ENCODE data around the gene GNA15.
"Not testable (repeated sequence)": the region's sequence is repeated elsewhere in the genome, so short reads cannot be mapped to it uniquely, and the experiment has no call there.

Gene GNA15

DNA sequence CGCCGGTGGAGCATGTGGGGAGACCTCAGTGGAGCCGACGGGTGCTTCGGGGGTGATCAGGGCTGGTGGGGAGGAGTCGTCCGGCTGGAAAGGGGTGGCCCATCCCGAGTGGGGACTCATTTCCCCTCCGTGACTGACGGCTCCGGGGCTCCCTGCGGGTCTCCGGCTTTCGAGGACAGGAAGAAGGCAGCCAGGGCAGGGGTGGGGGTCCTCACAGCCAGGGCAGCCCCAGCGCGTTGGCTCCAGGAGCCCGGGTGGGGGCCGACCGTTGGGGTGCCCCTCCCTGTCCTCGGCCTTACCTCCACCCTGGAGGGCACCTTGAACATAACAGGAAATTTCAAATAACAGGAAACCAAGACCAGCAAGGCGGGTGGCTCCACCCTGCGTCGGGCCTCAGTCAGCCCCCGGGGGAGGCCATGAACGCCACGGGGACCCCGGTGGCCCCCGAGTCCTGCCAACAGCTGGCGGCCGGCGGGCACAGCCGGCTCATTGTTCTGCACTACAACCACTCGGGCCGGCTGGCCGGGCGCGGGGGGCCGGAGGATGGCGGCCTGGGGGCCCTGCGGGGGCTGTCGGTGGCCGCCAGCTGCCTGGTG lies 42.6 kb downstream of the GNA15 start, which contains the start of gene S1PR4:
Gene S1PR4 (plus strand): TSS at position 393 of the 596 bp plus-strand sequence. CDS start 24 bp downstream, at position 417.
- peak; percentile 89 for DNase-seq

DNA sequence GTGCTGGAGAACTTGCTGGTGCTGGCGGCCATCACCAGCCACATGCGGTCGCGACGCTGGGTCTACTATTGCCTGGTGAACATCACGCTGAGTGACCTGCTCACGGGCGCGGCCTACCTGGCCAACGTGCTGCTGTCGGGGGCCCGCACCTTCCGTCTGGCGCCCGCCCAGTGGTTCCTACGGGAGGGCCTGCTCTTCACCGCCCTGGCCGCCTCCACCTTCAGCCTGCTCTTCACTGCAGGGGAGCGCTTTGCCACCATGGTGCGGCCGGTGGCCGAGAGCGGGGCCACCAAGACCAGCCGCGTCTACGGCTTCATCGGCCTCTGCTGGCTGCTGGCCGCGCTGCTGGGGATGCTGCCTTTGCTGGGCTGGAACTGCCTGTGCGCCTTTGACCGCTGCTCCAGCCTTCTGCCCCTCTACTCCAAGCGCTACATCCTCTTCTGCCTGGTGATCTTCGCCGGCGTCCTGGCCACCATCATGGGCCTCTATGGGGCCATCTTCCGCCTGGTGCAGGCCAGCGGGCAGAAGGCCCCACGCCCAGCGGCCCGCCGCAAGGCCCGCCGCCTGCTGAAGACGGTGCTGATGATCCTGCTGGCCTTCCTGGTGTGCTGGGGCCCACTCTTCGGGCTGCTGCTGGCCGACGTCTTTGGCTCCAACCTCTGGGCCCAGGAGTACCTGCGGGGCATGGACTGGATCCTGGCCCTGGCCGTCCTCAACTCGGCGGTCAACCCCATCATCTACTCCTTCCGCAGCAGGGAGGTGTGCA lies 43.3 kb downstream of the GNA15 start:
- no peak for DNase-seq

DNA sequence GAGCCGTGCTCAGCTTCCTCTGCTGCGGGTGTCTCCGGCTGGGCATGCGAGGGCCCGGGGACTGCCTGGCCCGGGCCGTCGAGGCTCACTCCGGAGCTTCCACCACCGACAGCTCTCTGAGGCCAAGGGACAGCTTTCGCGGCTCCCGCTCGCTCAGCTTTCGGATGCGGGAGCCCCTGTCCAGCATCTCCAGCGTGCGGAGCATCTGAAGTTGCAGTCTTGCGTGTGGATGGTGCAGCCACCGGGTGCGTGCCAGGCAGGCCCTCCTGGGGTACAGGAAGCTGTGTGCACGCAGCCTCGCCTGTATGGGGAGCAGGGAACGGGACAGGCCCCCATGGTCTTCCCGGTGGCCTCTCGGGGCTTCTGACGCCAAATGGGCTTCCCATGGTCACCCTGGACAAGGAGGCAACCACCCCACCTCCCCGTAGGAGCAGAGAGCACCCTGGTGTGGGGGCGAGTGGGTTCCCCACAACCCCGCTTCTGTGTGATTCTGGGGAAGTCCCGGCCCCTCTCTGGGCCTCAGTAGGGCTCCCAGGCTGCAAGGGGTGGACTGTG lies 44.0 kb downstream of the GNA15 start:
- DNase-seq = peak; percentile 85

DNA sequence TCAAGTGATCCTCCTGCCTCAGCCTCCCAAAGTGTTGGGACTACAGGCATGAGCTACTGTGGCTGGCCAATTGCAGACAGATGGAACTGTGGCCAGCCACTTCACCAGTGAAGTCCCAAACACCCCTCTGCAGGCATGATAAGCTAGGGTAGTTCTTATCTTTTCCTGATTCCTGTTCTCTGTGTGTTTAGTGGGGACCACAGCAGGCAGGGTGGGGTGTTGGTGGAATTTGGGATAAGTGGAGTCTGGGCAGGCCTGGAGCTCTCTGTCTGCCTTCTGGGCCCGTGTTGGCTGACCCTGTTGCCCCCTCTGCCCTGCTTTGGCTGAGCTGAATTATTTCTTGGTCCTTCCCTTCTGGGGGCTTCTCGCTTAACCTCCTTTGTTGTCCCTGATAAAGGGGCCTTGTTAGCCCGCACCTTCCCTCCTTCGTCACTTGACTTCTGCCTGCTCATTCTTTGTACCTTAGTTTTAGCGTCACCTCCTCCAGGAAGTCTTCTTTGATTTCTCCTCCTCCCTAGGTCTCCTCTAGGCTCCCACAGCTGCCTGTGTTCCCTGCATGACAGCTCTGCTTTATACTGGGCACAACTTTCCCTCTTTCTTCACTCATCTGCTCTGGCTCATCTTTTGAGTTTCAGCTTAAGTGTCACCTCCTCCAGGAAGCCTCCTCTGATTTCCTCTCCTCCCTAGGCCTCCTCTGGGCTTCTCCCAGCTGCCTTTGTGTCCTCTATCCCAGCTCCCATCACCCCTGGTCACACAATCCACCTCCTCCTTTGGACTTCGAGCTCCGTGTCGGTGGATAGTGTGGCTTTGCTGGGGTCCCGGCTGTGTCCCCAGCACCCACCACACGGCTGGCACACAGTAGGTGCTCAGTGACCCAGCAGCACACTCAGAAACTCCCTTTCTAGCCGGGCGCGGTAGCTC lies 48.1 kb downstream of the GNA15 start:
- no peak for DNase-seq

DNA sequence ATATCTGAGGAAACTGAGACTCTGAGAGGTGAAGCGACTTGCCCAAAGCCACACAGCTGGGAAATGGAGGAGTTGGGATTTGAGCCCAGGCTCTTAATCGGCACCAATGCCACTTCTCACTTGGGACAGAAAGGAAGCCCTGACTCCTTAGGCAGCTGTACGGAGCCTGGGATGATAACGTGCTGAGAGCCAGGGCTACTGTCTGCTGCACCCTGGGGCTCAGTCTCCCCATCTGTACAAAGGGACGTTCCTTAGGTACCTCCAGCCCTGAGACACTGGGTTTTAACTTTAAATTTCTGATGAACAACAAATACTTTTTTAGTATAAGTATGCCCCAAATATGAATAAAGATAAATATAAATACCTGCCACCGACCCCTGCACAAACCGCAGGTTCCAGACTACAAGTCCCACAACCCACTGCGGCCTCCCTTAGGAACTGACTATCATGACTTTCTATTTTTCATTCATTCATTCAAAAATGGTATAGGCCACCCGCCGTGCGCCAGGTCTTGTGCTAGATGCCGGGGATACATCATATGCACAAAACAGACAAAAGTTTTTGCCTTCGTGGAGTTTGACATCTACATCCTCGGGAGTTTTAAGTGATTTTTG lies 49.1 kb downstream of the GNA15 start:
- peak; percentile 89 for DNase-seq

DNA sequence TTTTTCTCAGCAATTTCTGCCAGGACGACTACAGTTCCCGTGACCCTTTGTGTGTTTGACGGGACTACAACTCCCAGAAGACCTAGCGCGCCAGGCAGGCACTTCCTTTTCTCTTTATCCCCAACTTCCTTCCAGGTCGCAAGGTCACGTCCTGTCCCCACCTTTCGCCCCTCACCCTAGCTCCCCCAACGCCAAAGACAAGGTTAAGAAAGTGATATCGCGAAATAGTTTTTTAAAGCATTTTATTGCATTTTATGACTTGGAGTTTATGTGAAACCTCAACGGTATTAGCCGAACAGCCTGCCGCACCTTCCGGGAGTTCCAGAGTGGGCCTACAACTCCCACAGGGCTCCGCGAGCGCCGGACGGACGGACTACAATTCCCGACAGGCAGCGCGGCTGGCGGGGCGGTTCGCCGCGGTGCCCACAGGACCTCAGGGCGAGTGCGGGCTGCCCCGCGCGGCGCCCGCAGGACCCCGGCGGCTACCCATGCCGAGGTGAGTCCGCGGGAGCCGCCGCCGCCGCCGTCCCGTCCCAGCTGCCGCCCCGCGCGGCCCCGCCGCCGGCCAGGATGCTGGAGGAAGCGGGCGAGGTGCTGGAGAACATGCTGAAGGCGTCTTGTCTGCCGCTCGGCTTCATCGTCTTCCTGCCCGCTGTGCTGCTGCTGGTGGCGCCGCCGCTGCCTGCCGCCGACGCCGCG lies 49.8 kb downstream of the GNA15 start, which contains the start of gene NCLN:
Gene NCLN (plus strand): TSS at position 470 of the 699 bp plus-strand sequence. CDS start 101 bp downstream, at position 571.
- DNase-seq = peak; percentile 98

DNA sequence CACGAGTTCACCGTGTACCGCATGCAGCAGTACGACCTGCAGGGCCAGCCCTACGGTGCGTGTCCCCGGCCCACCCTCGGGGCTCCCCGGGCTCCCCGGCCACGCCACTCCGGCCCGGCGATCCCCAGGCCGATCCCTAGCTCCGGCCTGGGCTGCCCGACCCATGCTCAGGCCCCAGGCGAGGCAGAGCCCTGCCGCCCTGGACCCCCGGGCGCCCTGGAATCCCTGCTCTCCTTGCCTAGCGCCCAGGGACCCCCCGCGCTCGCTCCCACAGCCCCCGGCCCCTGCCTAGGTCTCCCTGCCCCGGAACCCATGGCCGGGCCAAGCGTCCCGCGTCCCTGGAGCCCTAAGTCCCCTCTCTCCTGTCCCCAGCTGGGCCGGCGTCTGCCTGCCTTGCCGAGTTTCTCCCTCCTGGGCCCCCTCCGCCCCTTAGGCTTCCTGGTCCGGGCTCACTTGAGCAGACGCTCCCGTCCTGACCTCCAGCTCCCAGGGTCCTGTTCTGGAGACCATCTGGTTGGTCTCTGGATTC lies 50.4 kb downstream of the GNA15 start:
- DNase-seq = no peak

DNA sequence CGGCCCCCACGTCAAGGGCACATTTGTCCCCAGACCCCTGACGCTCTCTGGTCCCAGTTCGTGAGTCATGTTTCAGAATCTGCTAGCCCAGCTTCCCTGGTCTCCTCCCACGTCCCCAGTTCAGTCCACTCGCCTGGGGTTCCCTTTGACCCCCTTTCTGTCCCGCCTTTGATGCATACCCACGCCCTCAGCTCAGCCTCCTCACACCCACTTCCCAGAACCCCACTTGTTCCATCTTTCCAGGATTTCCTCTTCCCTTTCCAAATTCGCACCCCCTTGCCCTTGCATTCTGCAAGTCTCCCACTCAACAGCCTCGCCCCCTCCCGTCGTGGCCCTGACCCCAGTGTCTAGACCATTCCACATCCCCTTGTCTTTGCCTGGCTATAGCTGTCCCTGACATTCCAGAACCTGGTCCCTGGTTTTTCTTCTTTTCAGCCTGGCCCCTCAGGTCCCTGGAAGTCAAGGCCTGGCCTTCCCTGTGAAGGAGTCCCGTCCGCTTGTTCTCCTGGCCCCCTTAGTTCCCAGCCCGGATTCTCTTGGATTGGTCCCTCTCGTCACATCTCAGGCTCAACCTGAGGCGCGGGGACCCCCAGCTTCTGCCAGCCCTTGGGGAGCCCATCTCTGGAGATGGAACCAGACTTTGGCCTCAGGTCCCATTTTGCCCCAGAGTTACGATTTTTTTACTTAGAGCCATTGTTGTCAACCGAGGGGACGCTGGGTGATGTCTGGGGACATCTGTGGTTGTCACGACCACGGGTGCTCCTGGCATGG lies 51.2 kb downstream of the GNA15 start:
- no peak for DNase-seq

DNA sequence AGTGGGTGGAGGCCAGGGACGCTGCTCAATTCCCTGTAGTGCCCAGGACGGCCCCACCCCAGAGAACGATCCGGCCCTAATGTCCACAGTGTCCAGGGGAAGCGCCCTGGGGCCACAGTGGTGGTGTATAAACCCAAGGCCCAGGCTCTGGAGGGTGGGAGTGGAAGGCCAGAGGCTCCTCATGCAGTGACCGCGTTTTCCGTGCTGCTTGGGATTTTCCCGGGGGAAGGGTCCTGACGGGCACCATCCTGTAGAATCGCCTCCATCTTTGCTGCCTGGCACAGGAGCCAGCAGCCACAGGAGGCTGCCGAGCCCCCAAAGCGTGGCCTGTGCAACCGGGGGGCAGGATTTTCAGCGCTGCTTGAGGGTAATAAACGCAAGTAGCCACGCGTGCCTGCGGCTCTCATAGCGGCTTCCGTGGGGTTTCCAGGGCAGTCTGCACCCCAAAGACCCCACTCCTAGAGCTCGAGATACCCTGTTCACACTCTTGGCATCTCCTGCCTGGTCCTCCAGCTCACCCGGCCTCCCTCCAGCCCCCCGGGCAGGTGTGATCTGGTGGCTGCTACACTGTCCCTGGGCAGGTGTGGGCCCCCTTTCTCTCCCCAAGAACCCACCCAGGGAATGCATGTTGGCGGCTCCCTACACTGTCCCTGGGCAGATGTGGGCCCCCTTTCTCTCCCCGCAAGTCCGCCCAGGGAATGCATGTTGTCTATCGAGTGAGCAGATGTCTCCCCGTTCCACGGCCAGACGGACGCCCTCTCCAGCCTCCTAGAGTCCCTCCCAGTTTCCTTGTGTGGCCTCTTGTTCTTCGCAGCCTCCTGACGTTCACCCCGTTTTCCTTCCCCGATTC lies 52.1 kb downstream of the GNA15 start:
- DNase-seq = no peak

DNA sequence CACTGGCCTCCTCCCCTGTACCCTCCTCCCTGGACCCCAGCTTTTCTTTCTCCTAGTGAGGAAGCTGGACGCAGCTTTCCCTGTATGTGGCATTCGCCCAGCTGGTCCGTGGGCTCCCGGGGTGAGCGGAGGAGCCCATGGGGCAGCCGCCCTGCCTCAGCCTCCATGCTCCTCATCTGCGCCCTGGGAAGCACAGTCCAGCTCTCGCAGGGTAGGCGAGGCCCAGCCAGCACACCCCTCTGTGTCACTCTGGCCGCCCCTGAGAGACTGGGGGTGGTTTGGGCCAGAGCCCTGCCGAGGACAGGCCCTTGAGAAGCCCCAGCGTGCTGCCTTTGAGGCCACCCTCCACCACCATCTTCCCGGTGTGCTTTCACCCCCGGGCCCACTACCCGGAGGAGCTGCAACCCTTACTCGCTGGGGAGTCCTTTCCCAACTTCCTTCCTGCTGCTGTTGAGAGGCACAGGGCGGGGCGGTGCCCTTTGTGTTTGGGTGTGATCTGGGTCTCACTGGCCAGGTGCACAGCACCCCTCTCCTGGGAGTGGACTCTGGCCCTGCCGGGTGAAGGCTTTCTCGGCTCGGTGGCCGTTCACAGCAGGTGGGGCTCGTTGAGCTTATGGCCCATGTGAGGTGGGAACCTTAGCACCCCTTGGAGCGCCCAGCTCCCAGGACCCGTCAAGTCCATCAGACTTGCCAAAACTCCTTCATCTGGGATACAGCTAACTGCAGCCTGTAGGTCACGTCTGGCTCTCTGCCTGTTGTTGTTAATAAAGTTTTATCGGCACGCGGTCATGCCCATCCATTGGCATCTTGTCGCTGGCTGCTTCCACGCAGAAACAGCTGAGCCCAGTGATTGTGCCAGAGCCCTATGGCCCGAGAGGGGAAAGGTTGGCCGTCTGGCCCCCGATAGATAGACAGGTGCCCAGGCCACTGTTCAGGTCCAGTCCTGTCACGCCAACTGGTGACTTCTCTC lies 53.1 kb downstream of the GNA15 start:
- no peak for DNase-seq

DNA sequence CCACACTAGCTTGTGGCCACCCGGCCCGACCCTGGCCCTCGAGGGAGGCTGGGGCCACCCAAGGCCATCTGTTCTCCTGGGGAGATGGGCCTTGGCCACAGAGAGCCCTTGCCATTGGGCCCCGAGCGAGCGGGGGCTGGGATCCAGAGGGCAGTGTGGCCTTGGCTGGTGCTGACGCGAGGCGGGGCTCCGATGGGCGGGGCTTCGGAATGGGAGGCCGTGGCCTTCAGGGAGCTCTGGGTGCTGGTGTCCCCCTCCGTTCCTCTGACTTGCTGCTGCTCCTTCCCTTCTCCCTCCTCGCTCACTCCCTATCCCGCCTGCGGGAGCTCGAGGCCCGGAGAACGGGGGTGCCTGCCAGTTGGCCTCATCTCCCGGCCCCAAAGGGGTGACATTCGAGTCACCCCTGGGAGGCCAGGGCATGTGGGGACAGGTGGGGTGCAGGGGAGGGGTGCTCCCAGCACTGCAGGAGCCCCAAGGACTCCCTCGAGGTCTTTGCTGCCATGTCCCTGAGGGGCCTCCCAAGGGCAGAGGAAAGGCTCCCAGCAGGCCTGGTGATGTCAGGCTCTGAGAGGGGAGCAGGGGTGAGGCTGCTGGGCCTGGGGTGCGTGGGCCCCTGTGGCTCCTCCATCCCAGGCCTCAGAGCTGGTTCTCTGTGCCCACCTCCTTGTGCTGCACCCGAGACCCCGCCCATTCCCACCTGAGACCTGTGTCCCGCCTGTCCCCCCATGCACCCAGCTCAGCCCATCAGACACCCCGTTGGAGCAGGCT lies 54.1 kb downstream of the GNA15 start:
- DNase-seq = no peak

DNA sequence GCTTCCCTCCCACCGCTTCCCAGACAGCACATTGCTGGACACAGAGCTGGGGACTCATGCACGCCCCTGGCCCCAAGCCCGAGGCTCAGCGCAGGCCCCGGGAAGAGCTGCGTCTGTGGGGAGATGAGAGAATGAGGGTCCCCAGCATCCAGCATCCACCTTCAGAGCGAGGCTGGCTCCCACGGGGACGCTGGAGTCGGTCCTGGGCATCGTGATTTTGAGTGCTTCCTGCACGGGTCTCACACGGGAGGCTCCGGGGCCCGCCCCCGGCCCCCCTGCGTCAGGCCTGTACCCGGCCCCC lies 54.6 kb downstream of the GNA15 start:
- DNase-seq = no peak

DNA sequence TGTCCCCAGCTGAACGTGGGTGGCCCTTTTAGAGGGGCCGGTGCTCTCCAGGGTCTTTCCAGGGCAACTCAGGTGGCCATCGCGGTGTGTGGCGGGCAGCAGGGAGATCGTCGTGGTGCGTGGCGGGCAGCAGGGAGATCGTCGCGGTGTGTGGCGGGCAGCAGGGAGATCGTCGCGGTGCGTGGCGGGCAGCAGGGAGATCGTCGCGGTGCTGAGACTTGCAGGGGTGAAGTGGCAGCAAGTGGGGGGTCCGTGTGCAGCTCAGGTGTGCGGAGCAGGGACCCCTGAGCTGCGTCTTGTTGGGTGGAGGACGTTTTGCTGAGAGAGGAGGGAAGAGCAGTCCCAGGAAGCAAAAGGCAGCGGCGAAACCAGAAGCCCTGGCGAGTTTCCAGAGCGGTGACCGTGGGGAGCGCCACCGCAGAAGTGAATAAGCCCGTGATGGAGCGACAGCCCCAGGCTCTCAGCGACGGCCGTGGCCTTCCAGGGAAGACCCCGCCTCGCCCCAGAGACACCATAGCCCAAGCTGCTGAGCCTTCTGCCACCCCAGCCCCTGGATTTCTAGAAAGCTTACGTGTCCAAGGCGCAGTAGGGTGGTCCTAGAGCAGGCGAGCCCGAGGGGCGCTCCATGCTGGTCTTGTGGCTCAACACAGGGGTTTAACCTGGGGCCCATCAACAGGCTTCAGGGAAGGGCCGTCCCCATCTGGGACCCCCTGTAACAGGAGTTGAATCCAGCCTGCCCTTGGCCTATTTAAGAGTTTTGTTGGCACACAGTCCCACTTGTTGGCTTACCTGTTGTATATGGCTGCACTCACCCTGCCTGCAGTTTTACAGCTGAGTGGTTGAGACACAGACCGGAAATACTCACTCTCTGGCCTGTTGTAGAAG lies 55.3 kb downstream of the GNA15 start:
- DNase-seq = no peak

DNA sequence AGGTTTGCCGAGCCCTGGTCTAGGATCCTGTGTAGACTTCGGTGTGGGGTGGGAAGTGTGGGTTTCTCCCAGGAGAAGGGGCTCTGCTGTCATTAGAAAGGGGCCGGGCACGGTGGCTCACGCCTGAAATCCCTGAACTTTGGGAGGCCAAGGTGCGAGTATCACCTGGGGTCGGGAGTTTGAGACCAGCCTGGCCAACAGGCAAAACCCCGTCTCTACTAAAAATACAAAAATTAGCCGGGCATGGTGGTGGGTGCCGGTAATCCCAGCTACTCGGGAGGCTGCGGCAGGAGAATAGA lies 55.9 kb downstream of the GNA15 start:
- not testable (repeated sequence) for DNase-seq

DNA sequence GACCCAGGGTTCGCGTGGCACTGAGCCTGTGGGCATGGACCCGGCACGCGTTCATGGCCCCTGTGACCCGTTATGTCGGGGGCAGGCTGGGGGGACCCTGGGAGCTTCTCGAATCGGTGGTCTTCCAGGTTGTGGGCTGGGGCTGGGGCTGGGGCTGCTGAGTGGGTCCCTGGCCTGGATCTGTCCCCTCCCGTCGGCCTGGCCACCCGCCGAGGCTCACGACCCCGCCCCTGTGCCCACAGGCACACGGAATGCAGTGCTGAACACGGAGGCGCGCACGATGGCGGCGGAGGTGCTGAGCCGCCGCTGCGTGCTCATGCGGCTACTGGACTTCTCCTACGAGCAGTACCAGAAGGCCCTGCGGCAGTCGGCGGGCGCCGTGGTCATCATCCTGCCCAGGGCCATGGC lies 56.4 kb downstream of the GNA15 start:
- DNase-seq = no peak

DNA sequence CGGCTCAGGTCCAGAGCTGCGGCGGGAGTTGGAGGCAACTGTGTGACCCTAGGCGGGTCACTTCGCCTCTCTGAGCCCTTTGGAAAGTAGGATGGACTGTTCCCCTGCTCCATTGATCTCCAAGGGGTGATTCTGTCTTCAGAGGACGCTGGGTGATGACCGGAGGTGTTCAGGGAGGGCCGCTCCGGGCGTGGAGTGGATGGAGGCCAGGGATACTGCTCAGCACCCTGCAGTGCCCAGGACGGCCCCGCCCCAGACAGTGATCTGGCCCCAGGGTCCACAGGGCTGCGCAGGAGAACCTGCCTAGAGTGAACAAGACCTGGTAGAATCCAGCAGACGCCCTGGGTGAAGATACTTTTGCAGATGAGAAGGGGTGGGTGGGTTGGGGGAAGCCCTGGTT lies 56.9 kb downstream of the GNA15 start:
- no peak for DNase-seq
